CD4-positive, alpha-beta T cell (primary cell): ENCODE results near the gene EIF2B5. TPM values are rescaled to one million over a fixed set of nuclear protein-coding genes. Genes with fewer than 3 reads are reported as not detected.
"Not testable (repeated sequence)": the region's sequence is repeated elsewhere in the genome, so short reads cannot be mapped to it uniquely, and the experiment has no call there.

ENCODE experiments used
- ATAC-seq: fragments of 200-7000 bp; cut with Tn5 transposase; one replicate; pipeline ENCODE4 v1.10.0; 2022; ENCODE audit warnings: mild to moderate bottlenecking; ENCODE audit not compliant: poor library complexity
- CTCF ChIA-PET: fragments of 350-600 bp; sonication (Branson Sonifier 250); formaldehyde crosslinking; loops from one replicate; lab custom pipeline; 2021; ENCODE audit warnings: antibody characterized with exemption, inconsistent platforms; lab: Charles Lee
- POLR2A ChIA-PET: fragments of 350-600 bp; sonication (Branson Sonifier 250); formaldehyde crosslinking; loops from one replicate; lab custom pipeline; 2021; ENCODE audit warnings: antibody characterized with exemption, inconsistent platforms; lab: Charles Lee
- DNase-seq, 14 experiments: peaks; one replicate each; pipeline ENCODE4 v3.0.0-alpha.2; 2013 to 2020; ENCODE audit warnings: mixed read lengths in 2 of 14
- H3K27ac ChIP-seq, 2 donors: one replicate each; pipeline versions ENCODE4 v1.5.1 to v1.7.0; 2013; ENCODE audit warnings: low read length in 2 of 2, low read depth in 1 of 2, mild to moderate bottlenecking in 1 of 2
- H3K27me3 ChIP-seq, 2 experiments: 1 replicate in 1 of 2; 2 replicates in 1 of 2; pipeline versions ENCODE4 v1.6.1 to v1.7.0; 2013; ENCODE audit warnings: low read length in 2 of 2, control low read depth in 1 of 2, mild to moderate bottlenecking in 1 of 2, moderate library complexity in 1 of 2; ENCODE audit not compliant: insufficient read depth in 2 of 2, control insufficient read depth in 1 of 2
- H3K36me3 ChIP-seq: one replicate; pipeline ENCODE4 v1.6.1; 2013; ENCODE audit warnings: low read length, control low read depth; ENCODE audit not compliant: insufficient read depth
- H3K4me1 ChIP-seq: one replicate; pipeline ENCODE4 v1.6.1; 2013; ENCODE audit warnings: low read length, control low read depth; ENCODE audit not compliant: insufficient read depth
- H3K4me3 ChIP-seq: one replicate; pipeline ENCODE4 v1.5.1; 2013; ENCODE audit warnings: mild to moderate bottlenecking, low read length, moderate library complexity
- H3K9me3 ChIP-seq, 2 experiments: 1 replicate in 1 of 2; 2 replicates in 1 of 2; pipeline versions ENCODE4 v1.6.1 to v1.7.0; 2013; ENCODE audit warnings: low read length in 2 of 2, mild to moderate bottlenecking in 2 of 2, control low read depth in 1 of 2, moderate library complexity in 1 of 2; ENCODE audit not compliant: control insufficient read depth in 1 of 2, insufficient read depth in 1 of 2
- H3K27ac Mint-ChIP-seq: one replicate; pipeline ENCODE4 v1.8.0; 2020; ENCODE audit warnings: mixed read lengths
- H3K27me3 Mint-ChIP-seq: one replicate; pipeline ENCODE4 v1.8.0; 2021; ENCODE audit warnings: mixed read lengths
- H3K36me3 Mint-ChIP-seq: one replicate; pipeline ENCODE4 v1.8.0; 2021; ENCODE audit warnings: low read depth, mixed read lengths
- H3K4me1 Mint-ChIP-seq: one replicate; pipeline ENCODE4 v1.8.0; 2021; ENCODE audit warnings: low read depth, mixed read lengths
- H3K4me3 Mint-ChIP-seq: one replicate; pipeline ENCODE4 v1.8.0; 2020; ENCODE audit warnings: mild to moderate bottlenecking, mixed read lengths
- H3K9me3 Mint-ChIP-seq: one replicate; pipeline ENCODE4 v1.8.0; 2020; ENCODE audit warnings: mixed read lengths
- CTCF ChIP-seq: fragments of 200-600 bp; IDR thresholded peaks from one replicate; pipeline ENCODE4 v1.8.0; 2022; ENCODE audit warnings: antibody characterized with exemption, mild to moderate bottlenecking
- intact Hi-C, 2 experiments: fragments of 100-400 bp; cut with DNase I in 1 of 2; cut with micrococcal nuclease in 1 of 2; formaldehyde crosslinking; loops; one replicate each; pipeline versions ENCODE4 v1.15.1 to v1.9.0; 2023 to 2025; cut with DNase I, micrococcal nuclease
- total RNA-seq, 174 experiments: library from RNA in 2 of 174; stranded (reverse) in 2 of 174; gene quantifications; one replicate each; pipeline ENCODE4 v1.2.3 and lab custom pipeline; 2021 to 2026

EIF2B5 gene
- total RNA-seq, 2 experiments from 2014 or later = 53.6 TPM

GRCh38 chr3:184110316-184110725 is 24.8 kb upstream of the EIF2B5 start:
- Mint-ChIP-seq H3K27ac (no peak overlapping the region), H3K9me3 (no peaks in the 10 kb centered on the region), H3K27me3 (peaks cover 9% of the 10 kb centered on the region), H3K36me3 (no peaks in the 10 kb centered on the region), H3K4me1 (no peaks in the 10 kb centered on the region), H3K4me3 (no peak overlapping the region)
- intact Hi-C loops = no loop called here
- ChIA-PET CTCF (no interaction called here), POLR2A (no interaction called here)
- Histone ChIP-seq H3K27ac (no peak overlapping the region), H3K4me3 (no peak overlapping the region), H3K4me1 (no peaks in the 10 kb centered on the region), H3K9me3 (no peaks in the 10 kb centered on the region), H3K27me3 (peaks cover 0 to 4% of the 10 kb centered on the region in 2 experiments), H3K36me3 (no peaks in the 10 kb centered on the region)
- TF ChIP-seq CTCF = no peak
- ATAC-seq (no peak), DNase-seq (no peak)

- H3K27ac Mint-ChIP-seq = no peak overlapping the region
Measured at GRCh38 chr3:184116017-184116416, 19.1 kb upstream of the EIF2B5 start.

GRCh38 chr3:184117636-184118035 is 17.5 kb upstream of the EIF2B5 start:
- no peak overlapping the region for H3K4me3 ChIP-seq
- Mint-ChIP-seq H3K4me1 (no peaks in the 10 kb centered on the region), H3K36me3 (peaks cover 6% of the 10 kb centered on the region), H3K4me3 (no peak overlapping the region), H3K27me3 (peaks cover 15% of the 10 kb centered on the region), H3K9me3 (no peaks in the 10 kb centered on the region), H3K27ac (no peak overlapping the region)
- ChIA-PET CTCF (no interaction called here), POLR2A (no interaction called here)
- H3K27ac ChIP-seq = no peak overlapping the region
- H3K27me3 ChIP-seq = peaks cover 0 to under 1% of the 10 kb centered on the region in 2 experiments
- ATAC-seq = no peak
- H3K9me3 ChIP-seq = no peaks in the 10 kb centered on the region
- intact Hi-C loops = no loop called here
- no peak for DNase-seq
- no peak for TF ChIP-seq CTCF
- no peaks in the 10 kb centered on the region for H3K36me3 ChIP-seq
- H3K4me1 ChIP-seq = no peaks in the 10 kb centered on the region

More at GRCh38 chr3:184116017-184116416, 19.1 kb upstream of the EIF2B5 start:
- Mint-ChIP-seq H3K27me3 (peaks cover 16% of the 10 kb centered on the region), H3K4me1 (no peaks in the 10 kb centered on the region), H3K36me3 (peaks cover 6% of the 10 kb centered on the region), H3K9me3 (no peaks in the 10 kb centered on the region), H3K4me3 (no peak overlapping the region)
- no peak for ATAC-seq
- DNase-seq = no peak
- H3K36me3 ChIP-seq = no peaks in the 10 kb centered on the region
- intact Hi-C loops = no loop called here
- no peak for TF ChIP-seq CTCF
- H3K4me3 ChIP-seq = no peak overlapping the region
- H3K4me1 ChIP-seq = no peaks in the 10 kb centered on the region
- no peak overlapping the region for H3K27ac ChIP-seq
- H3K27me3 ChIP-seq = peaks cover 0 to 4% of the 10 kb centered on the region in 2 experiments
- POLR2A ChIA-PET = no interaction called here
- CTCF ChIA-PET = no interaction called here
- H3K9me3 ChIP-seq = no peaks in the 10 kb centered on the region

GRCh38 chr3:184121031-184121430 is 14.1 kb upstream of the EIF2B5 start:
- H3K27ac Mint-ChIP-seq, H3K9me3 ChIP-seq, H3K36me3 ChIP-seq, CTCF ChIA-PET, H3K4me1 ChIP-seq, intact Hi-C loops, H3K4me3 ChIP-seq, H3K4me1 Mint-ChIP-seq, H3K27ac ChIP-seq, H3K9me3 Mint-ChIP-seq, H3K27me3 Mint-ChIP-seq, POLR2A ChIA-PET, H3K4me3 Mint-ChIP-seq, ATAC-seq, H3K36me3 Mint-ChIP-seq, H3K27me3 ChIP-seq, DNase-seq: not testable (repeated sequence)
